Breast epithelium (tissue), 3 donors: ENCODE measurements around the gene PPM1M.

Source experiments
- POLR2A ChIP-seq: fragments of 450-650 bp; IDR thresholded peaks from one replicate; pipeline ENCODE4 v1.6.1; 2016; ENCODE audit warnings: antibody characterized with exemption, mild to moderate bottlenecking, moderate library complexity
- POLR2AphosphoS5 ChIP-seq, 3 donors: sonication (generic); formaldehyde crosslinking; IDR thresholded peaks; one replicate each; pipeline ENCODE4 v1.6.1; 2017; ENCODE audit warnings: antibody characterized with exemption in 3 of 3
- TF ChIP-seq, protein P1 (sequence below), 3 donors: fragments of 450-650 bp; IDR thresholded peaks; one replicate each; pipeline ENCODE4 v1.5.1; 2016 to 2017; ENCODE audit warnings: antibody characterized with exemption in 3 of 3, mild to moderate bottlenecking in 3 of 3, moderate library complexity in 3 of 3

DNA sequence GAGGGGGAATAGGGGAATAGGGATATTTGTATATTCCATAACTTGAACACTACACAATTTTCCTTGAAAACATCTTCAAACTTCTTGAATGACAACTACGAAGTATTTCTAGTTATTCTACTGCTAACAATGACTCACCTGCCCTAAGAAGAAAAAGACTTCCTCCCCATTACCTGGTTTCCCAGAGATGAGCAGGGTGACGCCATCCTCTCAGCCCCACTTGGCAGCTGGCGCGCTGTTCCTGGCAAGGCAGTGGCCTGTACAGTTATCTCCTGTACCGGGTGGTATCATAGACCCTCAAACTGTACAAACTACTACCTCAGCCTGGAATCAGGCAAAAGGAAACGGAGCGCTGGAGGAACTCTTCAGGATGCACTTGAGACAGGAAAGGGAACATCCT lies 22.5 kb downstream of the PPM1M start:
- TF ChIP-seq, protein P1, sequence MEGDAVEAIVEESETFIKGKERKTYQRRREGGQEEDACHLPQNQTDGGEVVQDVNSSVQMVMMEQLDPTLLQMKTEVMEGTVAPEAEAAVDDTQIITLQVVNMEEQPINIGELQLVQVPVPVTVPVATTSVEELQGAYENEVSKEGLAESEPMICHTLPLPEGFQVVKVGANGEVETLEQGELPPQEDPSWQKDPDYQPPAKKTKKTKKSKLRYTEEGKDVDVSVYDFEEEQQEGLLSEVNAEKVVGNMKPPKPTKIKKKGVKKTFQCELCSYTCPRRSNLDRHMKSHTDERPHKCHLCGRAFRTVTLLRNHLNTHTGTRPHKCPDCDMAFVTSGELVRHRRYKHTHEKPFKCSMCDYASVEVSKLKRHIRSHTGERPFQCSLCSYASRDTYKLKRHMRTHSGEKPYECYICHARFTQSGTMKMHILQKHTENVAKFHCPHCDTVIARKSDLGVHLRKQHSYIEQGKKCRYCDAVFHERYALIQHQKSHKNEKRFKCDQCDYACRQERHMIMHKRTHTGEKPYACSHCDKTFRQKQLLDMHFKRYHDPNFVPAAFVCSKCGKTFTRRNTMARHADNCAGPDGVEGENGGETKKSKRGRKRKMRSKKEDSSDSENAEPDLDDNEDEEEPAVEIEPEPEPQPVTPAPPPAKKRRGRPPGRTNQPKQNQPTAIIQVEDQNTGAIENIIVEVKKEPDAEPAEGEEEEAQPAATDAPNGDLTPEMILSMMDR (IDR thresholded peaks at IDR 0.05) = no peak
- TF ChIP-seq POLR2AphosphoS5 (IDR thresholded peaks at IDR 0.05) = no peak
- no peak for TF ChIP-seq POLR2A
